ENCODE measurements around the gene BSG. TPM values are rescaled to one million over a fixed set of nuclear protein-coding genes. Genes with fewer than 3 reads are reported as not detected.

BSG gene
- total RNA-seq, 2 donors from 2014 or later = 557 to 1,261 TPM

DNA sequence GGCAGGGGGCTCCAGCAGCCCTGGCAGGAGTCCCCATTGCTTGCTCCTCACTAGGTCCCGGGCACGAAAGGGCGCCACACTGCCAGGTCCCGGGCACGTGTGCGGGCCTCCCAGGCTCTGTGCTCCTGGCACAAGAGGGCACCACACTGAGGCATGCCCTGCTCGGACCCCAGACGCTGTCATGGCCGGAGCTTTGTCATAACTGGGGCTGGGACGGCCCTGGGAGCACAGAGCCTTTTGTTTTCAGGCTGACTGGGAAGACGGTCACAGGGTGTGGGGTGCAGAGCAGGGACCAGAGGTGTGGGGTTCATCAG lies 7.4 kb downstream of the BSG start:
- no peak for DNase-seq (ENCODE audit: low spot score)
- no peaks in the 10 kb centered on the region for H3K27me3 ChIP-seq (replicated peaks; ENCODE audit: insufficient read depth)
- no peak overlapping the region for H3K4me3 ChIP-seq
- no peaks in the 10 kb centered on the region for H3K9me3 ChIP-seq
- peaks cover 11 to 21% of the 10 kb centered on the region in 2 donors for H3K36me3 ChIP-seq
- no peak overlapping the region for H3K27ac ChIP-seq
- intact Hi-C loops (cut with DNase I) = no loop called here
- TF ChIP-seq POLR2AphosphoS5 (IDR thresholded peaks at IDR 0.05) (no peak), POLR2A (IDR thresholded peaks at IDR 0.05) (no peak)
- TF ChIP-seq, protein P1, sequence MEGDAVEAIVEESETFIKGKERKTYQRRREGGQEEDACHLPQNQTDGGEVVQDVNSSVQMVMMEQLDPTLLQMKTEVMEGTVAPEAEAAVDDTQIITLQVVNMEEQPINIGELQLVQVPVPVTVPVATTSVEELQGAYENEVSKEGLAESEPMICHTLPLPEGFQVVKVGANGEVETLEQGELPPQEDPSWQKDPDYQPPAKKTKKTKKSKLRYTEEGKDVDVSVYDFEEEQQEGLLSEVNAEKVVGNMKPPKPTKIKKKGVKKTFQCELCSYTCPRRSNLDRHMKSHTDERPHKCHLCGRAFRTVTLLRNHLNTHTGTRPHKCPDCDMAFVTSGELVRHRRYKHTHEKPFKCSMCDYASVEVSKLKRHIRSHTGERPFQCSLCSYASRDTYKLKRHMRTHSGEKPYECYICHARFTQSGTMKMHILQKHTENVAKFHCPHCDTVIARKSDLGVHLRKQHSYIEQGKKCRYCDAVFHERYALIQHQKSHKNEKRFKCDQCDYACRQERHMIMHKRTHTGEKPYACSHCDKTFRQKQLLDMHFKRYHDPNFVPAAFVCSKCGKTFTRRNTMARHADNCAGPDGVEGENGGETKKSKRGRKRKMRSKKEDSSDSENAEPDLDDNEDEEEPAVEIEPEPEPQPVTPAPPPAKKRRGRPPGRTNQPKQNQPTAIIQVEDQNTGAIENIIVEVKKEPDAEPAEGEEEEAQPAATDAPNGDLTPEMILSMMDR (IDR thresholded peaks at IDR 0.05) = no peak
- peaks cover 12% of the 10 kb centered on the region for H3K4me1 ChIP-seq (replicated peaks)
- 90% methylated on average over 11 of the region's 11 CpGs for WGBS

DNA sequence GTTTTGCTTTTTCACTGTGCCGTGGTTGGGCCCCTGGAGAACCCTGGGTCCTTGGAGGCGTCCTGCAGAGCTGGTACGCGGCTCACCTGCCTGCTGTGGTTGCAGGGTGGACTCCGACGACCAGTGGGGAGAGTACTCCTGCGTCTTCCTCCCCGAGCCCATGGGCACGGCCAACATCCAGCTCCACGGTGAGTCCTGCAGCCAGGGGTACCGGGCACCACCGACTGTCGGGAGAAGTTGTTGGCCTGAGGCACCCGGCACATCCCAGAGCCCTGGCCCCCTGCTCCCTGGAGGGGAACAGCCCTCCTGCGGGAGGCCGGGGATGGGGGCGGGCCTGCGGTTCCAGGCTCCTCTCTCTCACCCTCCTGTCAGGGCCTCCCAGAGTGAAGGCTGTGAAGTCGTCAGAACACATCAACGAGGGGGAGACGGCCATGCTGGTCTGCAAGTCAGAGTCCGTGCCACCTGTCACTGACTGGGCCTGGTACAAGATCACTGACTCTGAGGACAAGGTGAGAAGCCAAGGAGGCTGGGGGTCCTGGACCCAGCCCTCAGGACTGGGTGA lies 8.0 kb downstream of the BSG start:
- no peaks in the 10 kb centered on the region for H3K9me3 ChIP-seq
- peaks cover 11 to 21% of the 10 kb centered on the region in 2 donors for H3K36me3 ChIP-seq
- no peak overlapping the region for H3K4me3 ChIP-seq
- intact Hi-C loops (cut with DNase I) = no loop called here
- peaks cover 7% of the 10 kb centered on the region for H3K4me1 ChIP-seq (replicated peaks)
- H3K27ac ChIP-seq = no peak overlapping the region
- WGBS = 90% methylated on average over 21 of the region's 22 CpGs
- TF ChIP-seq POLR2A (IDR thresholded peaks at IDR 0.05) (no peak), POLR2AphosphoS5 (IDR thresholded peaks at IDR 0.05) (no peak)
- TF ChIP-seq, protein P1 (IDR thresholded peaks at IDR 0.05) = no peak
- no peaks in the 10 kb centered on the region for H3K27me3 ChIP-seq (replicated peaks; ENCODE audit: insufficient read depth)
- DNase-seq (ENCODE audit: low spot score) = no peak

GRCh38 chr19:581399-582111 lies 9.2 kb downstream of the BSG start:
- no peak overlapping the region for H3K4me3 ChIP-seq
- 90% methylated on average over 38 of the region's 40 CpGs for WGBS
- H3K4me1 ChIP-seq (replicated peaks) = no peaks in the 10 kb centered on the region
- H3K27ac ChIP-seq = no peak overlapping the region
- no peak for DNase-seq (ENCODE audit: low spot score)
- TF ChIP-seq POLR2A (IDR thresholded peaks at IDR 0.05) = no peak
- TF ChIP-seq, protein P1 (IDR thresholded peaks at IDR 0.05) = no peak
- H3K9me3 ChIP-seq = no peaks in the 10 kb centered on the region
- H3K27me3 ChIP-seq (replicated peaks; ENCODE audit: insufficient read depth) = no peaks in the 10 kb centered on the region
- intact Hi-C loops (cut with DNase I) = loop anchor here (2.0 kb wide), 1 partner anchor 65 kb away; no protein-coding TSS in a partner anchor
- H3K36me3 ChIP-seq = peaks cover 11 to 21% of the 10 kb centered on the region in 2 donors

DNA sequence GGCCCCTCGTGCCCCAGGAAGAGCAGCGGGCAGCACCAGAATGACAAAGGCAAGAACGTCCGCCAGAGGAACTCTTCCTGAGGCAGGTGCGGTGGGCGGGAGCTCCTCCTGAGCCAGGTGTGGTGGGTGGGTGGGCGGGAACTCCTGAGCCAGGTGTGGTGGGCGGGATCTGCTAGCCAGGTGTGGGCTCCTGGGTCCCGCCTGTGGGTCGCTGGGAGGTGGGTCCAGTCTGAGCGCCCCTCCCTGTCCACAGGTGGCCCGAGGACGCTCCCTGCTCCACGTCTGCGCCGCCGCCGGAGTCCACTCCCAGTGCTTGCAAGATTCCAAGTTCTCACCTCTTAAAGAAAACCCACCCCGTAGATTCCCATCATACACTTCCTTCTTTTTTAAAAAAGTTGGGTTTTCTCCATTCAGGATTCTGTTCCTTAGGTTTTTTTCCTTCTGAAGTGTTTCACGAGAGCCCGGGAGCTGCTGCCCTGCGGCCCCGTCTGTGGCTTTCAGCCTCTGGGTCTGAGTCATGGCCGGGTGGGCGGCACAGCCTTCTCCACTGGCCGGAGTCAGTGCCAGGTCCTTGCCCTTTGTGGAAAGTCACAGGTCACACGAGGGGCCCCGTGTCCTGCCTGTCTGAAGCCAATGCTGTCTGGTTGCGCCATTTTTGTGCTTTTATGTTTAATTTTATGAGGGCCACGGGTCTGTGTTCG lies 10.3 kb downstream of the BSG start:
- 88% methylated on average over 31 of the region's 31 CpGs for WGBS
- Histone ChIP-seq H3K4me1 (replicated peaks) (no peaks in the 10 kb centered on the region), H3K36me3 (peaks cover 11 to 21% of the 10 kb centered on the region in 2 donors), H3K4me3 (no peak overlapping the region), H3K9me3 (no peaks in the 10 kb centered on the region), H3K27me3 (replicated peaks; ENCODE audit: insufficient read depth) (no peaks in the 10 kb centered on the region), H3K27ac (no peak overlapping the region)
- TF ChIP-seq POLR2AphosphoS5 (IDR thresholded peaks at IDR 0.05) (no peak), POLR2A (IDR thresholded peaks at IDR 0.05) (no peak)
- TF ChIP-seq, protein P1 (IDR thresholded peaks at IDR 0.05) = no peak
- DNase-seq (ENCODE audit: low spot score) = no peak
- intact Hi-C loops (cut with DNase I) = loop anchor here (2.0 kb wide), 1 partner anchor 64 kb away; no protein-coding TSS in a partner anchor

Data from prostate gland (tissue), 2 donors.